DOHH2 (cell line): ENCODE measurements around the gene MRC2.

ENCODE experiments used
- H3F3A ChIP-seq: fragments of 200-600 bp; sonication (generic), shearing (Covaris generic); 2 replicates; pipeline ENCODE4 v1.6.0; 2016; ENCODE audit warnings: antibody characterized with exemption, mild to moderate bottlenecking; ENCODE audit not compliant: control insufficient read depth, insufficient read depth
- H3K27ac ChIP-seq: fragments of 200-600 bp; sonication (generic); 2 replicates; pipeline ENCODE4 v1.5.1; 2014; ENCODE audit warnings: low read depth, mild to moderate bottlenecking, low read length, moderate library complexity
- H3K27me3 ChIP-seq: fragments of 200-600 bp; sonication (generic); 2 replicates; pipeline ENCODE4 v1.6.1; 2014; ENCODE audit warnings: mild to moderate bottlenecking, low read length, mixed read lengths; ENCODE audit not compliant: control insufficient read depth
- H3K36me3 ChIP-seq: fragments of 200-600 bp; sonication (generic); 2 replicates; pipeline ENCODE4 v1.6.1; 2014; ENCODE audit warnings: mild to moderate bottlenecking, low read length, moderate library complexity, mixed read lengths; ENCODE audit not compliant: control insufficient read depth
- H3K4me1 ChIP-seq: fragments of 200-600 bp; sonication (generic); 2 replicates; pipeline ENCODE4 v1.6.1; 2014; ENCODE audit warnings: mild to moderate bottlenecking, low read length, mixed read lengths; ENCODE audit not compliant: control insufficient read depth
- H3K4me2 ChIP-seq: fragments of 200-600 bp; sonication (generic); 2 replicates; pipeline ENCODE4 v1.6.0; 2014; ENCODE audit warnings: mild to moderate bottlenecking, low read length, moderate library complexity
- H3K4me3 ChIP-seq: fragments of 200-600 bp; sonication (generic); 2 replicates; pipeline ENCODE4 v1.5.1; 2014; ENCODE audit warnings: mild to moderate bottlenecking, low read length, mixed read lengths
- H3K79me2 ChIP-seq: fragments of 200-600 bp; sonication (generic); 2 replicates; pipeline ENCODE4 v1.6.1; 2014; ENCODE audit warnings: mild to moderate bottlenecking, low read length, mixed read lengths; ENCODE audit not compliant: control insufficient read depth
- H3K9me2 ChIP-seq: fragments of 200-600 bp; sonication (generic); replicated peaks from 2 replicates; pipeline ENCODE4 v1.6.1; 2014; ENCODE audit warnings: mild to moderate bottlenecking, low read length, mixed read lengths; ENCODE audit not compliant: control insufficient read depth
- H3K9me3 ChIP-seq: fragments of 200-600 bp; sonication (generic); 2 replicates; pipeline ENCODE4 v1.6.1; 2014; ENCODE audit warnings: antibody characterized with exemption, low read length, mixed read lengths; ENCODE audit not compliant: control insufficient read depth, insufficient read depth
- H4K20me1 ChIP-seq: fragments of 200-600 bp; sonication (generic); 2 replicates; pipeline ENCODE4 v1.6.0; 2014; ENCODE audit warnings: low read depth, mild to moderate bottlenecking, antibody characterized with exemption, low read length, moderate library complexity; ENCODE audit not compliant: control insufficient read depth, insufficient read depth
- EZH2phosphoT487 ChIP-seq: fragments of 200-600 bp; sonication (generic); IDR thresholded peaks from 2 replicates; pipeline ENCODE4 v1.6.1; 2017; ENCODE audit warnings: borderline replicate concordance, mild to moderate bottlenecking, antibody characterized with exemption, low read length, moderate library complexity, mixed read lengths
- TF ChIP-seq, protein P1 (sequence below): fragments of 200-600 bp; sonication (generic); IDR thresholded peaks from one replicate; pipeline ENCODE4 v1.5.1; 2014; ENCODE audit warnings: antibody characterized with exemption, mild to moderate bottlenecking, low read depth, low read length; ENCODE audit not compliant: poor library complexity, severe bottlenecking

MRC2 gene

DNA sequence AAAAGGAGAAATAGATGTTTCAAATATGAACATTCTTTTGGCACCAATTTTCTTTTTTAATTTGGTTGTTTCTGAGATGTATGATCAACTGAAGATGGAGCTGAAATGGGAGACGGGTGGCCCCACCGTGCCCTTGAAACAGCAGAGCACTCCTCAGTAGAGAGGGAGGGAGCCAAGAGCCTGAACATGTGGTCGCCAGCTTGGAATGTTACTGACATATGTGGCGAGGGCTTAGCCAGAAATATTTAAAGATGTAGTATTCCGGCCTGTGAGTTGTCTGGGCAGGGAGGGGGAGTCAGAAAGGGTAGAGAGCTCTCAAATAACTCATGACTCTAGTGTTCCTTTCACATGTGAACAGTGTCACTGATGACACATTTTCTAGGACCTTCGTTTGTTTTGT is 13.3 kb upstream of the MRC2 start:
- Histone ChIP-seq H3K9me2 (no peaks in the 10 kb centered on the region), H3K79me2 (no peaks in the 10 kb centered on the region), H3K4me1 (no peaks in the 10 kb centered on the region), H3F3A (no peaks in the 10 kb centered on the region), H3K4me3 (no peak overlapping the region), H3K9me3 (no peaks in the 10 kb centered on the region), H4K20me1 (no peaks in the 10 kb centered on the region), H3K27me3 (no peaks in the 10 kb centered on the region), H3K27ac (no peak overlapping the region), H3K4me2 (no peak overlapping the region), H3K36me3 (peaks cover 43% of the 10 kb centered on the region)
- TF ChIP-seq EZH2phosphoT487, result no peak
- TF ChIP-seq, protein P1, sequence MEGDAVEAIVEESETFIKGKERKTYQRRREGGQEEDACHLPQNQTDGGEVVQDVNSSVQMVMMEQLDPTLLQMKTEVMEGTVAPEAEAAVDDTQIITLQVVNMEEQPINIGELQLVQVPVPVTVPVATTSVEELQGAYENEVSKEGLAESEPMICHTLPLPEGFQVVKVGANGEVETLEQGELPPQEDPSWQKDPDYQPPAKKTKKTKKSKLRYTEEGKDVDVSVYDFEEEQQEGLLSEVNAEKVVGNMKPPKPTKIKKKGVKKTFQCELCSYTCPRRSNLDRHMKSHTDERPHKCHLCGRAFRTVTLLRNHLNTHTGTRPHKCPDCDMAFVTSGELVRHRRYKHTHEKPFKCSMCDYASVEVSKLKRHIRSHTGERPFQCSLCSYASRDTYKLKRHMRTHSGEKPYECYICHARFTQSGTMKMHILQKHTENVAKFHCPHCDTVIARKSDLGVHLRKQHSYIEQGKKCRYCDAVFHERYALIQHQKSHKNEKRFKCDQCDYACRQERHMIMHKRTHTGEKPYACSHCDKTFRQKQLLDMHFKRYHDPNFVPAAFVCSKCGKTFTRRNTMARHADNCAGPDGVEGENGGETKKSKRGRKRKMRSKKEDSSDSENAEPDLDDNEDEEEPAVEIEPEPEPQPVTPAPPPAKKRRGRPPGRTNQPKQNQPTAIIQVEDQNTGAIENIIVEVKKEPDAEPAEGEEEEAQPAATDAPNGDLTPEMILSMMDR, result no peak

DNA sequence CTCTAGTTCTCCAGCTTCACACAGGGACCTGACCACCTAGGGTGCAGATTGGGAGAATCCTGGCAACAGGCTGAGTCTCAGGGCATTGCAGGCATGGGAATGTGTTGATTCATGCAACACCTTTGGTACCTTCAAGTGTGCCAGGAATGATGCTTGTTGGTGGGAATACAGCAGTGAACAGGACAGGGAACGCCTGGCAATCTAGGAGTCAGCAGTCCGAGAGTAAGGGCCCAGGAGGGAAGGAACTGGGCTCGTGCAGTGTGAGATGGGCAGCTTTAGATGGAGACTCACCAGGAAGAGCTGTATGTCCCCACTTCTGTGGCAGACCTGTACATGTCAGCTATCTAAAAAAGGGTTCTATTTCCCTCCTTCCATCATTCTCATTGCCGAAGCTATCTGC is 12.0 kb upstream of the MRC2 start:
- Histone ChIP-seq H3K79me2 (no peaks in the 10 kb centered on the region), H3K4me1 (no peaks in the 10 kb centered on the region), H3K27ac (no peak overlapping the region), H3F3A (no peaks in the 10 kb centered on the region), H3K9me2 (no peaks in the 10 kb centered on the region), H3K9me3 (no peaks in the 10 kb centered on the region), H3K4me2 (no peak overlapping the region), H3K36me3 (peaks cover 30% of the 10 kb centered on the region), H3K27me3 (no peaks in the 10 kb centered on the region), H3K4me3 (no peak overlapping the region), H4K20me1 (no peaks in the 10 kb centered on the region)
- no peak for TF ChIP-seq EZH2phosphoT487
- TF ChIP-seq, protein P1, result no peak

DNA sequence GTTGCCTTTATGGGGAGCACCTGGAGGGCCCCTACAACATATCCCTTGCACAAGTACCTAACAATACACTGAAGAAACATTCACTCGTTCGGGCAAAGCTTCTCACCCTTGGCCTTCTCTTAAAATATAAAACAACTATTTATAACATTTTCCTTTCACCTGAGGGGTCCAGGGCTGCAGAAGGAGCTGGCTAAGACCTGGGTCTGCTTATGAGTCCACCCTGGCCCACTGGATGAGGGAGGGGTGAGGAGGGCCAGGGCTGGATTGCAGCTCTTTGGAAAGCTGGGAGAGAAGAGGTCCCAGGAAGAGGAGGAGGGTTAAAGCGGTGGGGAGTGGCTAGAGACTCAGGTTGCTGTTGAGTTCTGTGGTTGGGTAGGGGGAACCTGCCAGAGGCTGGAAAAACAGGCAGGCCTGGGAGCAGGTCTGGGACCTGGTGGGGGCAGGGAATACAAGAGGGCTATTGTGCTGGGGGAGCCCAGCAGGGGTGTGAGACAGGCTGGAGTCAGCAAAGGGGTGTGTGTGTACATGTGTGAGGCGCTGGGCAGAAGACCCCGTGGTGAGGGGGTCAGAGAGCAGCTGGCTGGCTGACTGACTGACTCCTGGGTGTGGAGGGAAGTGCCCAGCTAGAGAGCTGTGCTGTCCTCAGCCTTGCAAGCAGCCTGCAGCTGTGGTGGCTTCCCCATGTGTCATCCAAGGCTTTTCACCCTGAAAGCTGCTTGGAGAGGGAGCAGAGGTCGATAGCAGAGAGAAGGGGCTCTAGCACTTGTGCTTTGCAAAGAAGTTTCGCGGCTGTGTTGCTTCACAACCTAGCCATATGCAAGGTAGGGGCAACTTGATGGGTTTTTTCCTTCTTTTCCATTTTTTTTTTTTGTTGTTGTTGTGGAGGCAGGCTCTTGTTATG is 10.2 kb upstream of the MRC2 start:
- H3K4me3 ChIP-seq, result no peak overlapping the region
- peaks cover 14% of the 10 kb centered on the region for H3K36me3 ChIP-seq
- H3K4me1 ChIP-seq, result no peaks in the 10 kb centered on the region
- no peaks in the 10 kb centered on the region for H3F3A ChIP-seq
- H3K27me3 ChIP-seq, result no peaks in the 10 kb centered on the region
- no peak overlapping the region for H3K4me2 ChIP-seq
- H4K20me1 ChIP-seq, result no peaks in the 10 kb centered on the region
- no peak overlapping the region for H3K27ac ChIP-seq
- TF ChIP-seq, protein P1, result no peak
- TF ChIP-seq EZH2phosphoT487, result no peak
- no peaks in the 10 kb centered on the region for H3K9me3 ChIP-seq
- H3K9me2 ChIP-seq, result no peaks in the 10 kb centered on the region
- H3K79me2 ChIP-seq, result no peaks in the 10 kb centered on the region
